HL-60/S4 treated with retinoic acid at 250 ng/mL for 4 days and 3 days (cell line): ENCODE data around the gene MIF.
"Not testable (repeated sequence)": the region's sequence is repeated elsewhere in the genome, so short reads cannot be mapped to it uniquely, and the experiment has no call there.

Source experiments
- in situ Hi-C: fragments of 300-500 bp; cut with MboI; formaldehyde crosslinking; loops from 2 replicates; pipeline ENCODE4 v1.7.0; 2022; ENCODE audit warnings: low sequenced_read_pairs

MIF gene

GRCh38 chr22:23900227-23900626 is 6.0 kb downstream of the MIF start:
- in situ Hi-C loops: not testable (repeated sequence)

- in situ Hi-C loops: no loop called here
These were observed 7.4 kb downstream of the MIF start for GRCh38 chr22:23901600-23901999.

GRCh38 chr22:23903328-23903971 is 9.3 kb downstream of the MIF start:
- in situ Hi-C loops: no loop called here

- in situ Hi-C loops: no loop called here
These were observed 10.5 kb downstream of the MIF start for GRCh38 chr22:23904573-23905254.

DNA sequence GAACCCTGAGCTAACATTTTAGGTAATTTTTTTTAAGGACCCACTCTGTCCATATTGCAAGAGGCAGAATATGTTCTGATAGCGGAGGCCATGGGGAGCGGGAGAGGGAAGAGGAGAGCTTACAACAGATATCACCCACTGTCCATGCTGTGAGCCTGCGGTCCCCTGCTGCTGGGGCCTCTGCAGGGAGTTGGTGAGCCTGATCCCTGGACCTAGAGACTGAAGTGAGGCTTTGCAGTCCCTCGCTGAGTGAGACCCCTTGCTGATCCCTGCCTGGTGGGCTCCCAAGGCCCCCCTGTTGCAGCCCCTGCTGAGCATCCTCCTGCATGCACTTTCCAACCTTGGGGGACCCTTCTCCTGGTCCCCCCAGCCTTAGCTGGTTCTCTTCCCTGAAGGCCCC is 12.5 kb downstream of the MIF start:
- in situ Hi-C loops: no loop called here

DNA sequence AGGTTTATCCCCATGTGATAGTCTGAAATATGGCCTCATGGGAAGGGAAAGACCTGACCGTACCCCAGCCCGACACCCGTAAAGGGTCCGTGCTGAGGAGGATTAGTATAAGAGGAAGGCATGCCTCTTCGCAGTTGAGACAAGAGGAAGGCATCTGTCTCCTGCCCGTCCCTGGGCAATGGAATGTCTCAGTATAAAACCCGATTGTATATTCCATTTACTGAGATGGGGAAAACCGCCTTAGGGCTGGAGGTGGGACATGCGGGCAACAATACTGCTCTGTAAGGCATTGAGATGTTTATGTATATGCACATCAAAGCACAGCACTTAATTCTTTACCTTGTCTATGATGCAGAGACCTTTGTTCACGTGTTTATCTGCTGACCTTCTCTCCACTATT is 13.2 kb downstream of the MIF start:
- in situ Hi-C loops: not testable (repeated sequence)

GRCh38 chr22:23908587-23909205 is 14.5 kb downstream of the MIF start:
- in situ Hi-C loops: no loop called here

DNA sequence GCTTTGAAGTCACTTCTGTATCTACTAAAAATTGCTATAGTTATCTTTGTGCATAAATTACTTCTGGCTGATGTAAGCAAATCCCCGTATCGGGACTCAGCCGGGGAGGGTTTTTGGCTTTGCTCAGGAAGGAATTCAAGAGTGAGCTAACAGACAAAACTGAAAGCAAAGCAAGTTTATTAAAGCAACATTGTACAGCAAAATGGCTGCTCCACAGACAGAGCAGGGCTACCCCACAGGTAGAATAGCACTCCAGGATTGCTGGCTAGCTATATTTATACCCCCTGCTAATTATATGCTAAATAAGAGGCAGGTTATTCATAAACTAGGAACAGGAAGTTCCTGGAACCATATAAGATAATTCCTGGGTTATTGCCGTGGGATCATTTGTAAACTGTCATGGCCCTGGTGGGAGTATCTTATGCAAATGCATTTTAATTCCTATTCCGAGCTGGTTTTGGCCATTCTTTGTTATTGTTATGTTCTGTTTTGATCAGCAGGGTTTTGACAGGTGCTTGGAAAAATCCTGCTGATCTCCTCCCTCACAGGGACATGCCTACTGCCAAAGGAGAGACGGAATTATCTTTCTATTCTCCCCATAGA is 15.2 kb downstream of the MIF start:
- in situ Hi-C loops: no loop called here

- in situ Hi-C loops: no loop called here
These were observed 16.5 kb downstream of the MIF start for GRCh38 chr22:23910496-23911190.

DNA sequence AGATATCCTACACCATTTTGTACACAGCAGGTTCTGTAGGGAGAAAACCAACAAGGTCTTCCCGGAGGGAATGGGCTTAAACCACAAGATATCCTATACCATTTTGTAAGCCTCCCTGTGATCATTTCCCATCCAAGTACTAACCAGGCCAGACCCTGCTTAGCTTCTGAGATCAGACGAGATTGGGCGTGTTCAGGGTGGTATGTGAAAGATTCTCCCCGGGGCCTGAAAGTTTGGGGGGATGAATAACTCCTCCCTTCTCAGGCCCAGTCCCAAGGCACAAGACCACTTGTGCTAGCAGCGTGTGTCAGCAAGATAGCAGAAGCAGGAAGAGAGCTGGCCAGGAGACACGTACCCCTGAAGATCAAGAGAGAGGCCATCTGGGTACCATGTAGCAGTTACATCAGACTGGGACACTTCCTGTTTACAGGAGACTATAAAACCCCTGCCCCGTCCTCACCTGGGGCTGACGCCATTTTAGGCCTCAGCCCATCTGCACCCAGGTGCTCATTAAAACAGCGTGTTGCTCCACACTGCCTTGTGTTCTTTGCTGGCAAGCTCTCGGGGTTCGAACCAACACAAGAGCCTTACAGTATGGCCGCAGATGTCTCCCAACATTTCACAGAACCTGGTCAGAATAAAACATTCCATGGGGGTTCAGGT is 17.3 kb downstream of the MIF start:
- in situ Hi-C loops: no loop called here

DNA sequence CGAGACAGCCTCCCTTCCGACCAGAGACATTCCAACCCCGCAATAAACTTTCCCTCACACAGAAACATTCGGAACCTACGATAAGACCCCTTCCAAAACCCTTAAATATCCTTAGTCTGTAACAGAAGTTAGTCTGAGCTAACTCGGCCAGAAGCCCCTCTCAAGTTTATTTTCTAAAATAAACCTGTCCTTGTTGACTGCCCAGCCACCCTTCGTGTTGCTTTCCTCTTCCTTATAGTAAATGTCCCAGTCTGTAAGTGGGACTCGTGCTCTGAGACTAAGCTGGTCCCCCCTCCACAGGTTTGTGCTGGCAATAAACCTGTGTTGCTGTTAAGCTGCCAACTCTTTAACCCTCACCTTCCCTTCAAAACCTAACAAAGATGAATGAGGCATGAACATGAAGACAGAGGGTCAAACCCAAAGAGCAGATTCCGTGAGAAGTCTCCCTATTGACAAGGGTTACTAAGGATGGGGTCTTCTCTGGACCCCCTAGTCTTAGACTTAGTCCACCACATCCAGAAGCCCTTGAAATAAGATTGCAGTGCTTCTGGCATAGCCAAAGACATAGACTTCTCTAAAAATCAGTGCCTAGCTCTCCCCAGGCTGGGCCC is 18.2 kb downstream of the MIF start:
- in situ Hi-C loops: no loop called here

GRCh38 chr22:23913306-23913660 is 19.1 kb downstream of the MIF start:
- in situ Hi-C loops: no loop called here

- in situ Hi-C loops: no loop called here
These were observed 19.6 kb downstream of the MIF start for GRCh38 chr22:23913661-23914353.

DNA sequence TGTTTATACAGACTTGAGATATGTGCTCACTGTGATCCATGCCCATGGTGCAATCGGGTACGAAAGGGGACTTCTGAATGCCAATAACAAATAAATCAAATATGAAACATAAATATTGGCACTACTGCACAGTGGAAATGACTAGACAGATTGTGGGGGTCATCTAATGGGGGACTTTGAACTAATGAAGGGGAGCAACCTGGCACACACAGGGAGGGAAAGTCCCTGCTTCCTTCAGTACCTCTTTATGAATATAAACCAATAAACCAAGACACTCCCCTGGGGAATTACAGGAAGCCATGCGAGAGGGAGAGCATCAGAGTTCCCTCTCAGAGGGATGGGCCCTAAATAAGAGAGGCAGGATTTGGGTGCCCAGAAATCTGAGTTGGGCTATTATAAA is 21.1 kb downstream of the MIF start:
- in situ Hi-C loops: no loop called here

- in situ Hi-C loops: not testable (repeated sequence)
These were observed 26.1 kb downstream of the MIF start for GRCh38 chr22:23920267-23920611.

- in situ Hi-C loops: not testable (repeated sequence)
These were observed 27.5 kb downstream of the MIF start for GRCh38 chr22:23921586-23922201.

GRCh38 chr22:23922921-23923320 is 28.7 kb downstream of the MIF start:
- in situ Hi-C loops: no loop called here

- in situ Hi-C loops: no loop called here
These were observed 30.9 kb downstream of the MIF start for GRCh38 chr22:23925020-23925606.

DNA sequence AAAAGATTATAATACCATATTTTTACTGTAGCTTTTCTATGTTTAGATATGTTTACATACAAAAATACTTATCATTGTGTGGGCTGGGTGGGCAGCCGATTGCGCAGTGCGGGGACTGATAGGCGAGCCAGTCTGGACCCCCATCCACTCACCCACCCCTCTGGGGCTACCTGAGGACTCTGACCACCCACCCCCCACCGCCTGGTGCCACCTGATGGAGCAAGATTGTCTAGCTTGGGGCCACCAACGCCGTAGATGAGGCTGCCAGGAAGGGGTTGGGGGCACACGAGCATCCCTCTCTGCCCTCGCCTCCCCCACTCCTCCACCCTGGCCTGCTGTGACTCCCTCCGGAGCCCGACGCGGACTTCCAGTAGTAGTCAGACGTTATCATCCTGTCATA is 32.4 kb downstream of the MIF start:
- in situ Hi-C loops: no loop called here
